ENCODE data around the gene ZNF530.
A peak's percentile ranks its signal among the peaks of the same experiment; 100 is the strongest.

The ZNF530 gene

GRCh38 chr19:57599761-57600383 lies at the start of gene ZNF530:
Gene ZNF530, plus strand, starts transcription at chr19:57599885. Its CDS starts 4,461 bp downstream, at chr19:57604346.
- DNase-seq = peak; percentile 88 to 89

GRCh38 chr19:57552432-57552831 lies 47.3 kb upstream of the ZNF530 start:
- DNase-seq = no peak

GRCh38 chr19:57557659-57558058 lies 42.0 kb upstream of the ZNF530 start:
- DNase-seq = no peak

GRCh38 chr19:57558525-57558924 lies 41.2 kb upstream of the ZNF530 start:
- DNase-seq = no peak

- peak in 1 of 2 donors; percentile 1 for DNase-seq
Observed at GRCh38 chr19:57559008-57559403, 40.7 kb upstream of the ZNF530 start.

GRCh38 chr19:57559404-57560025 lies 40.2 kb upstream of the ZNF530 start, which contains the start of gene ZNF550:
Gene ZNF550, minus strand, starts transcription at chr19:57559863. Its CDS starts 181 bp downstream, at chr19:57559682.
- DNase-seq = peak; percentile 88 to 89

GRCh38 chr19:57560049-57560491 lies 39.6 kb upstream of the ZNF530 start:
- no peak for DNase-seq

GRCh38 chr19:57563547-57563946 lies 36.1 kb upstream of the ZNF530 start:
- DNase-seq = no peak

GRCh38 chr19:57566396-57567265 lies 33.1 kb upstream of the ZNF530 start:
- DNase-seq = peak in 1 of 2 donors; percentile 2

- DNase-seq = no peak
Observed at GRCh38 chr19:57570707-57571106, 29.0 kb upstream of the ZNF530 start.

GRCh38 chr19:57572415-57572947 lies 27.2 kb upstream of the ZNF530 start:
- DNase-seq = no peak

- no peak for DNase-seq
Observed at GRCh38 chr19:57576661-57577060, 23.0 kb upstream of the ZNF530 start.

- peak; percentile 98 to 99 for DNase-seq
Observed at GRCh38 chr19:57578487-57579205, 21.0 kb upstream of the ZNF530 start, which contains the start of gene ZNF416. Gene ZNF416, minus strand, starts transcription at chr19:57578911. Its CDS starts 207 bp downstream, at chr19:57578704.

- no peak for DNase-seq
Observed at GRCh38 chr19:57583104-57583520, 16.6 kb upstream of the ZNF530 start.

- DNase-seq = peak; percentile 92 to 94
Observed at GRCh38 chr19:57583521-57584416, 15.9 kb upstream of the ZNF530 start, which contains the start of gene ZIK1. Gene ZIK1, plus strand, starts transcription at chr19:57584145. Its CDS starts 212 bp downstream, at chr19:57584357.

GRCh38 chr19:57587529-57587928 lies 12.2 kb upstream of the ZNF530 start:
- DNase-seq = no peak

GRCh38 chr19:57599377-57599760 lies 316 bp upstream of the ZNF530 start:
- no peak for DNase-seq

GRCh38 chr19:57606931-57607330 lies 7.2 kb downstream of the ZNF530 start:
- no peak for DNase-seq

- no peak for DNase-seq
Observed at GRCh38 chr19:57611113-57611512, 11.4 kb downstream of the ZNF530 start.

GRCh38 chr19:57613941-57614743 lies 14.5 kb downstream of the ZNF530 start, which contains the start of gene ZNF134:
Gene ZNF134, plus strand, starts transcription at chr19:57614242. Its CDS starts 5,227 bp downstream, at chr19:57619469.
- peak; percentile 92 for DNase-seq

Measured in CD4-positive, alpha-beta T cell treated with Interleukin-1 beta for 1 hour (primary cell).